ENCODE data around the gene CFAP206. TPM values are rescaled to one million over a fixed set of nuclear protein-coding genes. Genes with fewer than 3 reads are reported as not detected.

The CFAP206 gene
- total RNA-seq, 1 experiment from 2014 or later, result not detected

- Histone ChIP-seq H3K27me3 (ENCODE audit: insufficient read depth, low read length) (no peaks in the 10 kb centered on the region), H3K79me2 (ENCODE audit: insufficient read depth, low read length) (no peaks in the 10 kb centered on the region), H2BK12ac (ENCODE audit: insufficient read length, low read depth, low read length) (no peak overlapping the region), H3K9ac (ENCODE audit: extremely low read depth, insufficient read length, low read length) (no peak overlapping the region), H2BK20ac (ENCODE audit: low read depth, low read length, poor library complexity, severe bottlenecking) (no peak overlapping the region), H3K4me2 (ENCODE audit: insufficient read depth, insufficient read length, low read length) (no peak overlapping the region), H4K8ac (replicated peaks; ENCODE audit: insufficient read length, low read depth, low read length) (no peak overlapping the region), H3T11ph (ENCODE audit: low read length) (no peak overlapping the region), H2AFZ (ENCODE audit: low read length) (no peak overlapping the region), H3K23me2 (ENCODE audit: insufficient read length, low read depth, low read length, poor library complexity, severe bottlenecking) (no peaks in the 10 kb centered on the region), H3K4me1 (ENCODE audit: insufficient read depth, low read length) (no peaks in the 10 kb centered on the region), H3K14ac (ENCODE audit: insufficient read depth, low read length) (no peak overlapping the region), H4K5ac (ENCODE audit: insufficient read length, low read depth, low read length) (no peak overlapping the region), H2BK5ac (ENCODE audit: insufficient read length, low read length) (no peak overlapping the region), H4K91ac (ENCODE audit: insufficient read length, low read depth, low read length) (no peak overlapping the region), H3K23ac (ENCODE audit: insufficient read length, low read depth, low read length) (no peak overlapping the region), H3K27ac (ENCODE audit: insufficient read length, low read depth, low read length) (no peak overlapping the region), H4K20me1 (ENCODE audit: control insufficient read depth, insufficient read depth, insufficient read length) (no peaks in the 10 kb centered on the region), H2AK5ac (ENCODE audit: insufficient read length, low read length) (no peak overlapping the region), H3K56ac (ENCODE audit: insufficient read length, low read depth, low read length) (no peak overlapping the region), H3K79me1 (ENCODE audit: insufficient read depth, low read depth, low read length, poor library complexity, severe bottlenecking) (no peaks in the 10 kb centered on the region), H2BK120ac (ENCODE audit: low read depth, low read length, poor library complexity, severe bottlenecking) (no peak overlapping the region), H3K18ac (ENCODE audit: insufficient read length, low read depth, low read length) (no peak overlapping the region), H3K9me3 (ENCODE audit: control insufficient read depth, low read depth, low read length) (no peaks in the 10 kb centered on the region), H2BK15ac (ENCODE audit: low read depth, low read length) (no peak overlapping the region), H3K4ac (ENCODE audit: low read depth, low read length) (no peak overlapping the region)
- H3K27me3 Mint-ChIP-seq (ENCODE audit: low read depth), result no peaks in the 10 kb centered on the region
- peaks cover 0 to 5% of the 10 kb centered on the region in 2 experiments; a peak in 2 of 4 replicates for H3K4me1 Mint-ChIP-seq
- DNase-seq, result no peak
- TF ChIP-seq, protein P1, sequence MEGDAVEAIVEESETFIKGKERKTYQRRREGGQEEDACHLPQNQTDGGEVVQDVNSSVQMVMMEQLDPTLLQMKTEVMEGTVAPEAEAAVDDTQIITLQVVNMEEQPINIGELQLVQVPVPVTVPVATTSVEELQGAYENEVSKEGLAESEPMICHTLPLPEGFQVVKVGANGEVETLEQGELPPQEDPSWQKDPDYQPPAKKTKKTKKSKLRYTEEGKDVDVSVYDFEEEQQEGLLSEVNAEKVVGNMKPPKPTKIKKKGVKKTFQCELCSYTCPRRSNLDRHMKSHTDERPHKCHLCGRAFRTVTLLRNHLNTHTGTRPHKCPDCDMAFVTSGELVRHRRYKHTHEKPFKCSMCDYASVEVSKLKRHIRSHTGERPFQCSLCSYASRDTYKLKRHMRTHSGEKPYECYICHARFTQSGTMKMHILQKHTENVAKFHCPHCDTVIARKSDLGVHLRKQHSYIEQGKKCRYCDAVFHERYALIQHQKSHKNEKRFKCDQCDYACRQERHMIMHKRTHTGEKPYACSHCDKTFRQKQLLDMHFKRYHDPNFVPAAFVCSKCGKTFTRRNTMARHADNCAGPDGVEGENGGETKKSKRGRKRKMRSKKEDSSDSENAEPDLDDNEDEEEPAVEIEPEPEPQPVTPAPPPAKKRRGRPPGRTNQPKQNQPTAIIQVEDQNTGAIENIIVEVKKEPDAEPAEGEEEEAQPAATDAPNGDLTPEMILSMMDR (conservative IDR thresholded peaks at IDR 0.05), result no peak
- H3K27ac Mint-ChIP-seq, result no peak overlapping the region
- WGBS (ENCODE audit: extremely low coverage, insufficient read length, low lambda C conversion rate), result no CpG with 5 or more reads among the region's 4 CpGs
- H3K36me3 Mint-ChIP-seq (ENCODE audit: insufficient read depth in 1 of 3, low read depth in 3 of 3), result no peaks in the 10 kb centered on the region; a peak in 2 of 7 replicates
- H3K4me3 Mint-ChIP-seq, result no peak overlapping the region
- no peaks in the 10 kb centered on the region for H3K9me3 Mint-ChIP-seq
Measured at GRCh38 chr6:87378947-87379346, 28.8 kb upstream of the CFAP206 start.

All from H9 (cell line).